ENCODE results near the gene UFSP1.
A peak's percentile ranks its signal among the peaks of the same experiment; 100 is the strongest.

UFSP1 gene

GRCh38 chr7:100882201-100882600, 7.3 kb downstream of the UFSP1 start:
- DNase-seq (ENCODE audit: low read depth in 2 of 2): no peak

GRCh38 chr7:100881136-100881535, 8.4 kb downstream of the UFSP1 start:
- no peak for DNase-seq (ENCODE audit: low read depth in 2 of 2)

GRCh38 chr7:100880645-100881044, 8.9 kb downstream of the UFSP1 start:
- DNase-seq (ENCODE audit: low read depth in 2 of 2): no peak

- DNase-seq (ENCODE audit: low read depth in 2 of 2): no peak
Observed at GRCh38 chr7:100879685-100880261, 9.7 kb downstream of the UFSP1 start.

- no peak for DNase-seq (ENCODE audit: low read depth in 2 of 2)
Observed at GRCh38 chr7:100878685-100879084, 10.8 kb downstream of the UFSP1 start.

GRCh38 chr7:100878013-100878412, 11.5 kb downstream of the UFSP1 start:
- DNase-seq (ENCODE audit: low read depth in 2 of 2): no peak

- no peak for DNase-seq (ENCODE audit: low read depth in 2 of 2)
Observed at GRCh38 chr7:100875356-100875751, 14.2 kb downstream of the UFSP1 start.

GRCh38 chr7:100874577-100875355, 14.7 kb downstream of the UFSP1 start, which contains the start of gene SRRT:
Gene SRRT, plus strand, starts transcription at chr7:100875103. Its CDS starts 488 bp downstream, at chr7:100875591.
- peak; percentile 98 for DNase-seq (ENCODE audit: low read depth in 2 of 2)

GRCh38 chr7:100874300-100874576, 15.3 kb downstream of the UFSP1 start:
- DNase-seq (ENCODE audit: low read depth in 2 of 2): no peak

- no peak for DNase-seq (ENCODE audit: low read depth in 2 of 2)
Observed at GRCh38 chr7:100873599-100874299, 15.8 kb downstream of the UFSP1 start.

- no peak for DNase-seq (ENCODE audit: low read depth in 2 of 2)
Observed at GRCh38 chr7:100867776-100868485, 21.6 kb downstream of the UFSP1 start.

- DNase-seq (ENCODE audit: low read depth in 2 of 2): peak; percentile 57 to 58
Observed at GRCh38 chr7:100867040-100867775, 22.3 kb downstream of the UFSP1 start, which contains the start of gene TRIP6. Gene TRIP6, plus strand, starts transcription at chr7:100867387. Its CDS starts 111 bp downstream, at chr7:100867498.

- DNase-seq (ENCODE audit: low read depth in 2 of 2): no peak
Observed at GRCh38 chr7:100866729-100867039, 22.8 kb downstream of the UFSP1 start.

- DNase-seq (ENCODE audit: low read depth in 2 of 2): no peak
Observed at GRCh38 chr7:100865938-100866728, 23.4 kb downstream of the UFSP1 start.

GRCh38 chr7:100865372-100865911, 24.1 kb downstream of the UFSP1 start:
- DNase-seq (ENCODE audit: low read depth in 2 of 2): no peak

- DNase-seq (ENCODE audit: low read depth in 2 of 2): no peak
Observed at GRCh38 chr7:100864263-100864845, 25.2 kb downstream of the UFSP1 start.

- DNase-seq (ENCODE audit: low read depth in 2 of 2): no peak
Observed at GRCh38 chr7:100863406-100863950, 26.0 kb downstream of the UFSP1 start.

- no peak for DNase-seq (ENCODE audit: low read depth in 2 of 2)
Observed at GRCh38 chr7:100861616-100861985, 27.9 kb downstream of the UFSP1 start.

- no peak for DNase-seq (ENCODE audit: low read depth in 2 of 2)
Observed at GRCh38 chr7:100860702-100861615, 28.6 kb downstream of the UFSP1 start.
